ENCODE data around the gene PRKCE. TPM values are rescaled to one million over a fixed set of nuclear protein-coding genes. Genes with fewer than 3 reads are reported as not detected.

Gene PRKCE
- total and polyA plus RNA-seq, 3 donors from 2014 or later, result 27.4 to 35.8 (median 33.1) TPM

DNA sequence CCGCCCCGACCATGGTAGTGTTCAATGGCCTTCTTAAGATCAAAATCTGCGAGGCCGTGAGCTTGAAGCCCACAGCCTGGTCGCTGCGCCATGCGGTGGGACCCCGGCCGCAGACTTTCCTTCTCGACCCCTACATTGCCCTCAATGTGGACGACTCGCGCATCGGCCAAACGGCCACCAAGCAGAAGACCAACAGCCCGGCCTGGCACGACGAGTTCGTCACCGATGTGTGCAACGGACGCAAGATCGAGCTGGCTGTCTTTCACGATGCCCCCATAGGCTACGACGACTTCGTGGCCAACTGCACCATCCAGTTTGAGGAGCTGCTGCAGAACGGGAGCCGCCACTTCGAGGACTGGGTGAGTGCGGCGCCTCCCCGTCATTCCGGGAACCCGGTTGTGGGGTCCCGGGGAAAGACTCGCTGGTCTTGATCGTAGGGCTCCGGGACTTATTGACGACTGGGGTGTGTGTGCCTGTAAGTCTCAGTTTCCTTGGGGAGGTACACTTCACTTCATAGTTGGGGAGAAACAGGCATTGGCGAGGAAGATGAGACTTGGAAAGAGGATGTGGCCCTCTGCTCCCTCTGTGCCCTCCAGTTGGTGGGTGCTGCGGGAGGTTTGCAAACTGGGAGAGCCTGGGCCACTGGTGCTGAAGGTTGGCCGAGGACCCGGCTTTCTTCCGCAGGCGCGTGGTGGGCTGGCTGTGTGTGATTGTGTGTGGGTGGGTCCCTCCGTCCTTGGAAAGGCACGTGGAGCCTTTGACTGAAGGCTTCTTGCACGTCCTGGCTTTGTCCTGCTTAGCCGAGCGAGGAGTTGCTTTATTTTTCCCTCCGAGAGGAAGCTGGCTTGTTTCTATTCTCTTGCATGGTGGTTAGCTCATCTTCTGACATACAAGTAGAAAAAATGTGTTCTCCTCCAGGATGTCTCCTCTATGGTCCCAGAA, 886 bp downstream of the PRKCE start:
- 0% methylated on average over 6 to 52 of the region's 53 CpGs for WGBS, 2 donors
- peak overlapping the region; percentile 88 to 98 for H3K27ac ChIP-seq
- peaks cover 18% of the 10 kb centered on the region for H3K4me1 ChIP-seq
- intact Hi-C loops (cut with DNase I; ENCODE audit: low total_unique reads), result no loop called here
- H3K4me3 ChIP-seq, result peak overlapping the region; percentile 81 to 82
- no peaks in the 10 kb centered on the region for H3K27me3 ChIP-seq
- DNase-seq, result peak; percentile 82
- no peaks in the 10 kb centered on the region for H3K9me3 ChIP-seq
- H3K36me3 ChIP-seq (ENCODE audit: low read depth, missing control alignments), result no peaks in the 10 kb centered on the region
- TF ChIP-seq POLR2A (IDR thresholded peaks at IDR 0.05), result no peak
- no peak for TF ChIP-seq CTCF (IDR thresholded peaks at IDR 0.05)

- Histone ChIP-seq H3K4me3 (peak overlapping the region in 1 of 2 donors; percentile 81), H3K27me3 (no peaks in the 10 kb centered on the region), H3K9me3 (no peaks in the 10 kb centered on the region), H3K36me3 (ENCODE audit: low read depth, missing control alignments) (no peaks in the 10 kb centered on the region), H3K27ac (no peak overlapping the region), H3K4me1 (peaks cover 18% of the 10 kb centered on the region)
- intact Hi-C loops (cut with DNase I; ENCODE audit: low total_unique reads), result no loop called here
- TF ChIP-seq POLR2A (IDR thresholded peaks at IDR 0.05), result no peak
- TF ChIP-seq CTCF (IDR thresholded peaks at IDR 0.05), result no peak
- WGBS, 2 donors, result 58 to 66% methylated on average over 5 of the region's 5 CpGs
- no peak for DNase-seq
Measured at GRCh38 chr2:45653122-45653913, 1.8 kb downstream of the PRKCE start.

DNA sequence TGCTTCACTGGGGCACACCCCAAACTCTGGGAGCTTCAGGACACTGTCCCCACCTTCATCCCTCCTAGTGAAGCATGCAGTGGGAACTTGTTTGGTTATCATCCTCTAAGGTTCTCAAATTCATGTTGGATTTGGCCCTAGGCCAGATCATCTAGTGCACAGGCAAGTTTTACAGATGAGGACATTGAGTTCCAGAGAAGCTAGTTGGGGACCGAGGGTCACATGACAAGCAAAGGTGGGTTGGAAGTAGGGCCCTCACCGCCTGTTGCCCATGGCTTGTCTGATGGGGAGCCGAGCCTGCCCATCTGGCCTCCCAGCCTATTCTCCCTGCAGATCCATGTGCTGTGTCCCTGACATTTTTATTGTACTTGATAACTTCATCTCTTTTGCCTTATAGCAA, 2.8 kb downstream of the PRKCE start:
- H3K4me3 ChIP-seq, result no peak overlapping the region
- 74 to 81% methylated on average over 3 of the region's 3 CpGs for WGBS, 2 donors
- no peak overlapping the region for H3K27ac ChIP-seq
- H3K9me3 ChIP-seq, result no peaks in the 10 kb centered on the region
- H3K27me3 ChIP-seq, result no peaks in the 10 kb centered on the region
- TF ChIP-seq CTCF (IDR thresholded peaks at IDR 0.05) (no peak), POLR2A (IDR thresholded peaks at IDR 0.05) (no peak)
- intact Hi-C loops (cut with DNase I; ENCODE audit: low total_unique reads), result no loop called here
- peaks cover 16% of the 10 kb centered on the region for H3K4me1 ChIP-seq
- H3K36me3 ChIP-seq (ENCODE audit: low read depth, missing control alignments), result no peaks in the 10 kb centered on the region
- no peak for DNase-seq

DNA sequence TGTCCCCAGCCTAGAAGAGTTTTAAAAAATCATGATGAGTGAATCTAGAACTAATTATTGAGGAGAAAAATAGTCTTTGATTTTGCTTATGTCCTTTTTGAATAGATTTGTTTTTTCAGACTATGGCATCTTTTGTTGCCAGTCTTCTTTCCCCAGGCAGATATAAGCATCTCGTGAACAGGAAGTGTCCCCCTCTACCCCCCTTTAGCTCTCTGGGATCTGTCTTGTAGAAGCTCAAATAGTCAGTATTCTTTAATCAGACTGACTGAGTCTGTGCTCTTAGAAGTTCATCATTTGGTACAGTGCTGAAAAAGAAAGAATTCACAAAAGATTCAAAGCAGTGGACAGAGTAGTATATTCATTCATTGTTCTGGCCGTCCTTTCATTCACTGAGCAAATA, 10.4 kb downstream of the PRKCE start:
- Histone ChIP-seq H3K27ac (no peak overlapping the region), H3K27me3 (no peaks in the 10 kb centered on the region), H3K9me3 (no peaks in the 10 kb centered on the region), H3K4me1 (no peaks in the 10 kb centered on the region), H3K36me3 (ENCODE audit: low read depth, missing control alignments) (no peaks in the 10 kb centered on the region), H3K4me3 (no peak overlapping the region)
- intact Hi-C loops (cut with DNase I; ENCODE audit: low total_unique reads), result no loop called here
- TF ChIP-seq CTCF (IDR thresholded peaks at IDR 0.05) (no peak), POLR2A (IDR thresholded peaks at IDR 0.05) (no peak)
- 80 to 85% methylated on average over 2 of the region's 2 CpGs for WGBS, 2 donors
- DNase-seq, result no peak
